NCI-H748 (cell line): Measurements from ENCODE around the gene TP53I13.

Experiments used
- DNase-seq: peaks from one replicate; lab custom pipeline; 2025; ENCODE audit not compliant: unreplicated experiment; lab: John Stamatoyannopoulos, UW

The TP53I13 gene

GRCh38 chr17:29579866-29580771, 11.6 kb downstream of the TP53I13 start:
- peak; percentile 83 for DNase-seq

GRCh38 chr17:29581583-29582253, 13.2 kb downstream of the TP53I13 start:
- DNase-seq = peak; percentile 85

GRCh38 chr17:29582254-29582765, 13.8 kb downstream of the TP53I13 start:
- no peak for DNase-seq

GRCh38 chr17:29582772-29583171, 14.3 kb downstream of the TP53I13 start:
- no peak for DNase-seq

GRCh38 chr17:29583324-29584248, 15.1 kb downstream of the TP53I13 start:
- DNase-seq = no peak

GRCh38 chr17:29584452-29585079, 16.1 kb downstream of the TP53I13 start:
- DNase-seq = no peak

GRCh38 chr17:29585080-29585751, 16.7 kb downstream of the TP53I13 start:
- DNase-seq = no peak

GRCh38 chr17:29586676-29587469, 18.4 kb downstream of the TP53I13 start:
- DNase-seq = no peak

GRCh38 chr17:29587591-29587990, 19.1 kb downstream of the TP53I13 start:
- no peak for DNase-seq

GRCh38 chr17:29588017-29588561, 19.6 kb downstream of the TP53I13 start:
- no peak for DNase-seq

GRCh38 chr17:29588562-29589411, 20.3 kb downstream of the TP53I13 start:
- peak; percentile 76 for DNase-seq

- DNase-seq = peak; percentile 94
Observed at GRCh38 chr17:29589524-29590410, 21.3 kb downstream of the TP53I13 start, which contains the start of gene GIT1. TSS of gene GIT1 (minus strand) at chr17:29589648. CDS start at chr17:29589378, 270 bp downstream.

GRCh38 chr17:29590411-29591145, 22.1 kb downstream of the TP53I13 start:
- DNase-seq = peak; percentile 56

GRCh38 chr17:29591146-29591736, 22.7 kb downstream of the TP53I13 start:
- DNase-seq = peak; percentile 59

GRCh38 chr17:29591737-29592608, 23.5 kb downstream of the TP53I13 start:
- DNase-seq = peak; percentile 94
